ENCODE data around the gene SIX4.
"Not testable (repeated sequence)": the region's sequence is repeated elsewhere in the genome, so short reads cannot be mapped to it uniquely, and the experiment has no call there.

SIX4 gene

DNA sequence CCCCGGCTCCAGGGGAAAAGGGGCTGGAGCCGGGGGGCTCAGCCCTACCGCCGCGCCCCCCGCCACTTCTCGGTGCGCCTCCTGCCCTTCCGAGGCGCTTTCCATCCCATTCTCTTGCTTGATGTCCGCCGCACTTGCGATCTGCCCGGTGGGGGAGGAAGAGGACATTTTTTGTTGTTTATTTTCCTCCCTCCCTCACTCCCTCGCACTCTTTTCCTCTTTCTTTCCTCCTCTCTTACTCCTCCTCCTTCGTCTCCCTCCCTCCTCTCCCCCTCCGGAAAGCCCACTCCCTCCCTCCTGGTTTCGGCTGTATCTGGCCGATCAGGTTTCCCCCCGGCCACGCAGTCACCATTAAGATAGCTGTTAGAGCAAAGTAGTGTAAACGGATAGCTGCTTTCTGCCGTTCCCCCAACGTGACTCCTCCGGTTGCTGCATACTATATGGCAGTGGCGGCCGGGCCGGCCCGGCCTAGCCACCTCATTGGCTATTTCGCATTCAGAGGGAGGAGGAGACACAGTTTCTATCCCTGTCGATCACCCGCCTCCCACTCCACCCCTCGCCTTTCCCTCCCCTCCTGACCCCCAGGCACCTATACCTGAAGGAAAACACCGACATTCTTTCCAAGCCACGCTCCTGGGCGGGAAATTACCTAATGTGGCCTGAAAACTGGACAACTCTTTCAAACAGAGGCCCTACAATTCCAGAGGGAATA, at the start of gene SIX4:
Gene SIX4 (minus strand): TSS at position 445 of the 712 bp plus-strand sequence. CDS start 277 bp downstream, at position 168.
- DNase-seq (ENCODE audit: low read depth in 3 of 3): peak in 1 of 3 experiments; percentile 1

DNA sequence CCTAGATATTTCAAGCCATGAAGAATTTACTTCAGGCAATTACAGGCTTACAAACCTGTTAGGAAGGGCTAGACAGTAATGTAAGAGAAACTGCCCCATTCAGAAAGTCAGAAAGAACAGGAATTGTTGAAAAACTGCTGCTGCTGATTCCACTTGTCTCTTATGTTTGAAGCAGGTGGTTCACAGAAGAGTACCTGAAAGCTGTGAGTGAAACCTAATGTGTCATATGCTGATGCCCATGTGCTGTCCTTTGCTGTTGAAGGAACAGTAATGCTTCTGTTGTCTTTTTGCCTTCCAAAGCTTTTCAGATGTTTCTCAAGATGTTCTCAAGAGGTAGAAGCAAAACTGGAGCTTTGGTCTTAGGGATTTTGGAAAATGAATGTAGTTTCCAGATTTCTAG, 49.4 kb upstream of the SIX4 start:
- no peak for DNase-seq (ENCODE audit: low read depth in 3 of 3)

DNA sequence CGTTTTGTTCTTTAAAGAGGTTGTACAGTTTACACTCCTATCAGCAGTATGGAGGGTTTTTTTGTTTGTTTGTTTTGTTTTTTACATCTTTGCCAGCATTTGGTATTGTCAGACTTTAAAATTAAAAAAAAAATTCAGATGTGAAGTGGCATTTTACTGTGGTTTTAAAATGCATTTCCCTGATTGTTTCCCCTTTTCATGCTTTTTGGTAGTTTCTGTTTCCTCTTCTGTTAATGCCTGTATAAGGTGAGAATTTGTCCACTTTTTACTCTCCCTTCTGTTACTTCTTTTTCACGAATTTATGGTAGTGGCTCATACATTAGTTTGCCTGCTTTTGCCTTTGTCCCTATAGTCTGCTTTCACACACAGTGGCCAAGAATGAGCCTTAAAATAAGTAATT, 47.0 kb upstream of the SIX4 start:
- no peak for DNase-seq (ENCODE audit: low read depth in 3 of 3)

DNA sequence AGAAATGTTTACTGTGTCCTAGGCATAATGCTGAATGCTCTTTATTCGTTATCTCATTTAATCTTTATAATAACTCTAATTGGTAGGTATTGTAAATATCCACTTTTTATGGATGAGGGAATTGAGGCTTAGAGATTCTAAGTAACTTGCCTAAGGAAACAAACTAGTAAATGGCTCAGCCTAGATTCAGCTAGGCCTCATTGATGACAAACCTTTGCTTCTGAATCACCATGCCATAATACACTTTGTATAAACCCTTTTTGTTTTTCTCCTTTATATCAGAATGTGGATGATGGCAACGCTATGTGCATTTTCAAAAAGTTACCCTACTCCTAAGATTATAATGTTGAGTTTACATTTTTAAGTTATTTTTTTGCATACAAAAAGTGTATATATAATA, 44.5 kb upstream of the SIX4 start:
- no peak for DNase-seq (ENCODE audit: low read depth in 3 of 3)

DNA sequence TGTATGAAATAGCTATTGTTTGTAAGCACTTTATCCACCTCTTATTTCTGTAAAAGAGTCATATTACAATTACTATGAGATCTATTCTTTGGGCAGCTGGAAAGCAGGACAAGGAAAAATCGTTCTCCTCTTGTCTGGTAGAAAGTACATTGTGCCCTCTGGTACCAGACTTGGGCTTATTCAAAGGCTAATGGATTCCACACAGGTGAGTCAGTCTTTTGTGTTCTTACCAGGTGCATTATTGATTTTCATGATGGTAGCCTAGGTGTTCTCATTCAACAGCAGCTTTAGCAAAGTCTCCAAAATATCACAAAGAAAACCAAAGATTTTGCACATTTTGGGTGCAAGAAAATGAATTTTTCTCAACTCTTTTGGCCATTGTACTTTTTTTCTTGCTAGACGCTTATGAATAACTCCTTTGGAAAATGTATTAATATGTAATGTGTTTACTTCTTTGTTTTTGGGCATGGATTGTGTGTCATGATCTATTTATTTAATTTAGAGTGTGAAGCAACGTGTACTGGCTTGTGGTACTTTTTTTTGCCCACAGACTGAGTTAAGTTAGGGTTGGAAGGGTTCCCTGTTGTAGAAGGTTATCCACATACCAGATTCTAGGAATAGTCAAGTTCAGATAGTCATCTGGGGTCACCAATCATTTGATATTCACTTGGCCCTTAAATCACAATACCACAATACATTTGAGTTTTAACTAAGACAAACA, 36.7 kb upstream of the SIX4 start:
- no peak for DNase-seq (ENCODE audit: low read depth in 3 of 3)

DNA sequence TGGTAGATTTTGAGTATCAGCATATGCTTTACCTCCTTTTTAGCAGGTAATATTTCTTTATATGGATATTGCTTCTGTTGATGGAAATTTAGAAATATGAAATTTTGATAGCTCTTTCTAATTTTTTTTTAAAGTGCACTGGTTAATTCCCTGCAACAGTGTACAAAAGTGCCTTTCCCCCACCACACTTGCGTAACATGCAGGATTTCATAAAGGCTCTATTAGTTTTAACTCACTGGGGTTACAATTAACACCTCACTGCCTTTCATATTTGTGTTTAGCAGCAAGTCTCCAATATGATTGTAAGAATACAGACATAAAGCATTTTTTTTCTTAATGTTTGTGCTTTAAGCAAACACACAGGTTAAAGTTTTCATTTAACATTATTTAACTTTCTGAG, 36.1 kb upstream of the SIX4 start:
- DNase-seq (ENCODE audit: low read depth in 3 of 3): no peak

DNA sequence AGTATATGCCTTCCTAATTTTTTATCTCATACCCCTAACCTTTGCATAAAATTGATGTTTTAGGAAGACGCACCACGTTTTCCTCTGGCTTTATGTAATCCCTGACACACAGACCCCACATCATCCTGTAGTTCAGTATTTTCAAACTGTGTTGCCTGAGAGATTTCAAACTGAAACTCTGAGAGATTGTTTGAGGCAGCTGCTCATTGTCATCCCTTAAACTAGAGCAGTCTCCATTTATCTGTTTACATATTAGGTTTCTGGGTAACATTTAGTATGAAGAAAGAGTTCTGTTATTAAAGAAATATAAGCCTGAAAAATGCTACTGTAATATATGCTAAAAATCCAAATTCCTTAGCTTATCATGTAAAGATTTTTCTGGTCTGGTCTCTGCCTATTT, 34.7 kb upstream of the SIX4 start:
- no peak for DNase-seq (ENCODE audit: low read depth in 3 of 3)

DNA sequence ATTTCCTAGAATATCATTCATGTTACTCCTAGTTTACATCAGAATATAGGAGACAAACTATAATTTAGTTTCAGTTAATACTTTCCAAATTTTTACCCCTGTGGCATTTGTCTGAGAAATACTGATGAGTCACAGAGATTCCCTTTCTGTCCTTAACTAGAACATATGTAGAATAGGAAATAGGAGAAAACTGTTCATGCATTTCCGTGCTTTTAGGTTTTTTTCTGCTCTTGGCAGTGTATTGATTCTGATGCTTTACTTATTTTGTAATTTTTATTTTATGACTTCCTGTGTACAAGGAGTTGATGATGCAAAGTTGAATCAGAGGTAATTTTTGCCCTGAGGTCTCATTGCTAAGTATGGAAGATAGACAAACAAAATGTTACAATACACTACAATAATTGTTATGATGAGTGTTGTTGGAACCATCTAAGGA, 33.4 kb upstream of the SIX4 start:
- no peak for DNase-seq (ENCODE audit: low read depth in 3 of 3)

DNA sequence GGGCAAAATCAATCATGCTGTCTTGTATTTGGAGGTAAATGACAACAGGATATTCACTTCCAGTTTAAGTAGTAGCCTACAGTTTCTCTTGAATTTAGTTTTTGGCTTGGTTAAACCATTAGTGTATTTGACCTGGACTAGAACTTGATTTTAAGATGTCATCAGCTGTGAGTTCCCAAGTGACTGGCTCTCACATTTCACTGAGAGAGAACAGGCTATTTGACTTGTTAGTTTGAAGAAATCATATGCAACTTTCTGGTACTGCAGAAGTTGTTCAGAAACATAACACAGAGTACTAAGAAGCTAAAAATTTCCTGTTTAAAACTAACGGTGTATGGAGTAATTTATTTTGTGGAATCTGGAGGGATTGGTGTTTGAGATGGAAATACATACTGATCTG, 32.7 kb upstream of the SIX4 start:
- DNase-seq (ENCODE audit: low read depth in 3 of 3): no peak

DNA sequence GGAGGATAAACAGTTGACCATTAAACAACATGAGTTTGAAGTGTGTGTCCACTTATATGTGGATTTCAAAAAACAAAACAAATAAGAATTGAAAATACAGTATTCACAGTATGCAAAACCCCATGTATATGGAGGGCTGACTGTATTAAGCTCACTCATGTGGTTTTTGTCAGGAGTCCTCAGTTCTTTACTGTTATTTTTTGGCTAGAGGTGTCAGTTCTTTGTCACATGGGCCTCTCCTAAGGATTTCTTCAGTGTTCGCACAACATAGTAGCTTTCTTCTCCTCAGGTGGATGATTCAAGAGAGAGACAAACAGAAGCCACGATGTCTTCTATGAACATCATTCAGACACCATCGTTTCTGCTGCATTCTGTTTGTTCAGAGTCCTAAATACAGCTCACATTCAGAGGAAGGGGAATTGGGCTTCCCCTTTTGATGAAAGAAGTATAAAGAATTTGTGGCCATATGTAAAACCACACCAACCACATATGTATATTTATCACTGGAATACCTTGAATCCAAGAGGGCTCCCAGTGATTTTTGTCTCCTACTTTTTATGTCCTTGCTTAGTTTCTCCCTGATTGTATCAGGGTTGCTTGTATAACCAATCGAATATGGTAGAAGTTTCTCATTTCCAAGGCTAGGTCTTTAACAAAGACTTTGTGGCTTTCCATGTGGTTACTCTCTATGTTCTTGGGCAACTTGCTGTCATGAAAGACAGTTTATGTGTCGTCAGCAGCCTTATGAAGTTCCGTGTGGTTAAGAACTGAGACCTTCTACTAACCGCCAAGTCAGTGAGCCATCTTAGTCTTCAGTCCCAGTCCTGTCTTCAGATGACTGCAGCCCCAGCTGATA, 29.3 kb upstream of the SIX4 start:
- peak in 2 of 3 experiments; percentile 3 to 9 for DNase-seq (ENCODE audit: low read depth in 3 of 3)

DNA sequence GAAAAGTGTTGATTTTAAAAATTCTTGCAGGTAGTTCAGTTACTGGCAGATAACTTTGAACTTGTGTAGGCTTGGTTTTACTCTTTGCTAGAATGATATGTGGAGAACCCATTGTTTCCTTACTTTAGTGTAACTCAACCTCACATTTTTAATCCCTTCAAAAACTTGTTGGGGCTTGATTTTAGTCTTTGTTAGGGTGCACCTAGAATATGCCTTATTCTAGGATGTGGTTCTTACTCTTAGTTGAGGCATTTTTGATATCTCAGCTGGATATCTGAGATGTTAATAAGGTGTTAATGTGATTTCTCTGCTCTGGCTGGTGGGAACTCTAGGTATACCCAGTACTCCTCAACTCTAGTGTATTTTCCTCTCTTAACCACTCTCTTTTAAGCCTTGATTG, 20.4 kb upstream of the SIX4 start:
- no peak for DNase-seq (ENCODE audit: low read depth in 3 of 3)

DNA sequence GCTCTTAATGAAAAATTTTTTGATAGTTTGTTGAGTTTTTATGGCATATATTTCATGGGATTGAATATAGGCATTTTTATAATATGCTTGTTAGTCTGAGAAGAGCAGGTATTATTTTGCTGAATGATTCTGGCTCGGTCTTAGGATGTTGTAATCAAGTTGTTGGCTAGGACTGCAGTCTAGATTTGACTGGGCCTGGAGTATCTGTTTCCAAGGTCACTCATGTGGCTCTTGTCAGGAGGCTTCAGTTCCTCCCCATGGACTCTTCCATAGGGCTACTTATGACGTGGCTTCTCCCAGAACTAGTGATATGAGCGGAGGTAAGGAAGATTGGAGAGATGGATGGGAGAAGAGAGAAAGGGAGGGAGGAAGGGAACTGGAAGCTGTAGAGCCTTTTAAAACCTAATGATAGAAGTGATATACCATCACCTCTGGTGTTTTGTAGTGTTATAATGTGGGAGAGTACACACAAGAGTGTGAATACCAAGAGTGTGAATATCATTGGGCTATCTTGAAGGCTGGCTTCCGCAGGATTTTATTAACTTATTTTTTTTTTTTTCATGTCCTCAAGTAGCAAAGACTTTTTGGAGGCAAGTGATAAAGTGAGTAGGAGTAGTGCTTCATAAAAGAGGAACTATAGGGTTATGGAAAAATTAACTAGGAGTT, 14.8 kb upstream of the SIX4 start:
- no peak for DNase-seq (ENCODE audit: low read depth in 3 of 3)

DNA sequence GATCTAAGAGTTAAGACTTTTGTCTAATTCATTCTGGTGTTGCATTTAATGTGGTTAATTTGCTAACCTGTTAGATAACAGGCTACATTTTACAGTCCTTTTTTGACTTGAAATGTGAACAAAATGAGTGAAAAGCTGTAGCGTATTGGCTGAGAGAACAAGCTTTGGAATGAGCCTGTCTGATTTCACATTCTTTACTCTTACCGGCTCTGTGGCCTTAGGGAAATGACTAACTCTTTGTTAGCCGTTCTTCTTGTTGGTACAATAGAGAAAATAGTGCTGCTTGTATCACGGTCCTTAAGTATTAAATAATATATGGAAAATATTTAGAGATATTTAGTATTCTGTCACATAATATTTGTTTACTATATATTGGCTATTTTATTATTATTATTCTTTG, 12.3 kb upstream of the SIX4 start:
- no peak for DNase-seq (ENCODE audit: low read depth in 3 of 3)

DNA sequence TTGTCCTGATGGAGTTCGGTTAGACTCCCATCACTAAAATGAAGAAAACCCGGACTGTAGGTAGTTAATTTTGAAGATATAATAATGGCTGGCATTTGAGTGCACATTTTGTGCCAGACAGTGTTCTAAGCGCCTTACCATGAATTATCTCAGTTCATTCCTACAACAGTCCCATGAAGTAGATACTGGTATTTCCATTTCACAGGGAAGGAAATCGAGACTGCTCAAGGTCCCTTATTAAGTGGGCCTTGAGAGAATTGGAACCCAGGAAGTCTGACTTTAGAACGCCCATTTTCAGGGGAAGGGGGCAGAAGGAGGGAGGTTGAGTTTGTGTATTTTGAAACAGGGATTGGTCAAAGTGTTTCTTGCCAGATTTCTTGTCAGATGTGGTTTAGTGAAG, 11.3 kb upstream of the SIX4 start:
- DNase-seq (ENCODE audit: low read depth in 3 of 3): no peak

DNA sequence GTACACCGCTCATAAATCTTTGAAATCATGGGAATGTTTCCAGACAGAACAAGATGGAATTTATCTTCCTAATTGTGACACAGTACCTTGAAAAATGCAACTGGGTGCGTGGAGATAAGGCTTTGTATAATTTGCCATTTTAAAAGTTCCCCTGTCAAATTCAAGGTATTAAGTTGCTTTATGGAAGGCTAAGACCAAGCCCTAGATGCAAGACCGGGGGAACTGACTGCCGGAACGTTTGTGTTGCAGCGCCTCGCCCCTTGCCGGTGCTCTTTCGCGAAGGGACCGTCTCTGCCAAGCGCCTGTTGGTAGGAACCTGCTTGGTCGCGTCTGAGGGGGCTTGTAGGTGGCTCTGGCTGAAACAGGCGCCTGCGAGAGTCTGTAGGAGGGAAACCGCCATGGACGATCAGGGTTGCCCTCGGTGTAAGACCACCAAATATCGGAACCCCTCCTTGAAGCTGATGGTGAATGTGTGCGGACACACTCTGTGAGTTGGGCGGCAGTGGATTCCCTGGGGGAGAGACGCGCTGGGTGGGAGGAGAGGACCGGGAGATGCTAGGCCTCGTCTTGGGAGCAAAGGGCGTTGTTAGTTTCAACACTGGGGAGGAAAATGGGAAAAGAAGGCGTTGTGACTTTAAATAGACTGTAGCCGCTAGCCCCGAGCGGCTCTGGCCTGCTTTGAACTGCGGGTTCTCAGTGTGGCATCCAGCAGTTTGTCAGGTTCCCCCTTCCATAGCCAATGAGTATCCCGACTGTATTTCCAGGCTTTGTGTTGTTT, 10.5 kb upstream of the SIX4 start, which contains the start of gene MNAT1:
Gene MNAT1 (plus strand): TSS at position 297 of the 778 bp plus-strand sequence. CDS start 102 bp downstream, at position 399.
- peak; percentile 55 to 68 (median 60) for DNase-seq (ENCODE audit: low read depth in 3 of 3)

DNA sequence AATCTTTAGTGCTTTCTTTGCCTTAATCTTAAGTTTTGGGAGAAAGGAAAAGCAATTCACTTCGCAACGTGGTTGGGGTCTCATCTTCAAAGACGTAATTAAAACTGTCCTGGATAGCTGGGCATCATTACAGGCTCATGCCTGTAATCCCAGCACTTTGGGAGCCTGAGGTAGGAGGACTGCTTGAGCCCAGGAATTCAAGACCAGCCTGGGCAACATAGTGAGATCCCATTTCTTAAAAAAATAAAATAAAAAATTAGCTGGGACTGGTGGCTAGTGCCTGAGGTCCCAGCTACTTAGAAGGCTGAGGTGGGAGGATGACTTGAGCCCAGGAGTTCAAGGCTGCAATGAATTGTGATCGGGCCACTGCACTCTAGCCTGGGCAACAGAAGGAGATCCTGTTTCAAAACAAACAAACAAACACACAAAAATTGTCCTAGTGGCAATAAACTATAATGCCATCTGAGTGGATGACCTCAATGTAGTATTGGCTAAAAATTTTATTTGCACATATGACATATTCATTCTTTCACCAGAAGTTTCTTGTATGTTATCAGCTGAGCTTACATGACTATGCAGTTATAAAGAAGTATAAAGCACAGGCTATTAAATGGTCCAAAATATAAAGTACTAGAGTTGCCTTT, 8.8 kb upstream of the SIX4 start:
- DNase-seq (ENCODE audit: low read depth in 3 of 3): no peak

DNA sequence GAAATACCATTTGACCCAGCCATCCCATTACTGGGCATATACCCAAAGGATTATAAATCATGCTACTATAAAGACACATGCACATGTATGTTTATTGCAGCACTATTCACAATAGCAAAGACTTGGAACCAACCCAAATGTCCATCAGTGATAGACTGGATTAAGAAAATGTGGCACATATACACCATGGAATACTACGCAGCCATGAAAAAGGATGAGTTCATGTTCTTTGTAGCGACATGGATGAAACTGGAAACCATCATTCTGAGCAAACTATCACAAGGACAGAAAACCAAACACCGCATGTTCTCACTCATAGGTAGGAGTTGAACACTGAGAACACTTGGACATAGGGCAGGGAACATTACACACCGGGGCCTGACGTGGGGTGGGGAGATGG, 7.1 kb upstream of the SIX4 start:
- not testable (repeated sequence) for DNase-seq (ENCODE audit: low read depth in 3 of 3)

DNA sequence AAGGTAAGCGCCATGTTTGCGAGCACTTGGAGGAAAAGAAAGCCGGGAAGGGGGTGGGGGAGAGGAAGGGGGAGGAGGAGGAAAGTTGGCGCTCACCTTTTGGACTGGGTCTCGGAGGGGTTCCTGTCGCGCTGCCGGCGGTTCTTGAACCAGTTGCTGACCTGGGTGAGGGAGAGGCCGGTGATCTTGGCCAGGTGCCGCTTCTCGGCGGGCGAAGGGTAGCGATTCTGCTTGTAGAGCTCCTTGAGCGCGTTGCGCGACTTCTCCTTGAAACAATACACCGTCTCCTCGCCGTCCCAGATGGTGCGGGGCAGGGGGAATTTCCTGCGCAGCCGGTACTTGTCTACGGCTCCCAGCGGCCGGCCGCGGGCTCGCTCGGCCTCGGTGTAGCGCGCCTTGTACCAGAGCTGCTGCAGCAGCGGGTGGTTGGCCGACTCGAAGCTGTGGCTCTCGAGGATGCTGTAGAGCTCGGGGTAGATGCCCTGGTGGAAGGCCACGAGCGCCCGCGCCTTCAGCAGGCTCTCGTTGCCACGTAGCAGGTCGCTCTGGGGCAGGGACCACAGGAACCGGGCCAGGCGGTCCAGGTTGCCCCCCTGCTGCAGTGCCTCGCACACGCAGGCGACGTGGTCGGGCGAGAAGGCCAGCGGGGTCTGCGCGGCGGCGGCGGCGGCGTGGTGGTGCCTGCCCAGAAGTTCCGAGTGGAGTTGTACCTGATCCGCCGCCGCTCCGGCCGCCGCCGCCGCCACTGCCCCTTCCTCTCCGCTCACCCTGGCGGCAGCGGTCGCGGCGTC, 840 bp downstream of the SIX4 start:
- DNase-seq (ENCODE audit: low read depth in 3 of 3): peak in 2 of 3 experiments; percentile 9 to 10

DNA sequence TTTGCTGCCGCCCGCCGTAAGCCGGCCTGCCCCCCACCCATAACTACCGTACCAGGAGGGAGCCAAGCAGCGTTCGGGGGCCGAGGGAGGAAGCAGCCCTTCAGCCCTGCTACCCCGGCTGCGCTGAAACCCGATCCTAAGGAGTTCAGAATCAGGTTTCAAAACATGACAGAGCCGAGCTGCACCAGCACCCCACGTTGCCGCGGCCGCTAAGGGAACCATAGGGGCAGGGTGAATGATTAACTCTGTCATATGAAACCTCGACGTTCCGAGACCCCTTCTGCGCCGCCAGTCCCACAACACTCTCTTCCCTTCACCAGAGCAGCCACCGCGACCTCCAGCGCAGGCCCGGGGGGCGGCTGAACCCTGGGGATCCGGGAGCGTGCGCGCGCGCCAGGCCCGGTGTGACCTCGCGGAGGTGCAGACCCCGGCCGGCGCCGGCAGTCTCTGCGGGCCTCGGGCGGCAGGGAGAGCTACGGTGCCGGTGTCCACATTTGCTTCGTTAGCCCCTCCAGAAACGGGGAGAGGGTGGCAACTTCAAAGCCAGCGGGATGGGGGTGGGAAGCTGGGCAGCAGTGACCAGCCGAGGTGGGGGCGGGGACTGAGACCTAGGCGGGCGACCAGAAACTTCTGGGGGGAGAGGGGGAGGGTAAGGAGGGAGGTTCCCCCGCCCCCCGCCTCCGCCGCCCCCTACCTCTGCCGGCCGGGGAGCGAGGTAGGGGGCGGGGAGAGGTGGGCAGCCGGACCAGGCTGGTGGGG, 1.6 kb downstream of the SIX4 start:
- DNase-seq (ENCODE audit: low read depth in 3 of 3): peak in 2 of 3 experiments; percentile 4 to 8
